Limb (tissue), 2 donors: ENCODE measurements around the gene EFEMP2.
"Not testable (repeated sequence)": the region's sequence is repeated elsewhere in the genome, so short reads cannot be mapped to it uniquely, and the experiment has no call there.

ENCODE experiments used
- DNase-seq, 2 donors: peaks; one replicate each; pipeline ENCODE4 v3.0.0-alpha.2; 2016; ENCODE audit errors: extremely low spot score in 2 of 2

EFEMP2 gene

GRCh38 chr11:65854852-65855837 is 17.5 kb downstream of the EFEMP2 start:
- DNase-seq: peak in 1 of 2 donors; percentile 30

GRCh38 chr11:65854161-65854592 is 18.4 kb downstream of the EFEMP2 start:
- no peak for DNase-seq

- DNase-seq: no peak
These were observed 19.2 kb downstream of the EFEMP2 start for GRCh38 chr11:65853246-65853979.

GRCh38 chr11:65852508-65853245 is 19.9 kb downstream of the EFEMP2 start:
- DNase-seq: peak in 1 of 2 donors; percentile 25

GRCh38 chr11:65851811-65852507 is 20.6 kb downstream of the EFEMP2 start:
- no peak for DNase-seq

GRCh38 chr11:65851083-65851579 is 21.5 kb downstream of the EFEMP2 start:
- DNase-seq: peak in 1 of 2 donors; percentile 26

- DNase-seq: peak in 1 of 2 donors; percentile 30
These were observed 22.1 kb downstream of the EFEMP2 start for GRCh38 chr11:65850217-65851082.

GRCh38 chr11:65849771-65850216 is 22.8 kb downstream of the EFEMP2 start:
- DNase-seq: no peak

GRCh38 chr11:65849366-65849765 is 23.2 kb downstream of the EFEMP2 start:
- DNase-seq: peak in 1 of 2 donors; percentile 24

GRCh38 chr11:65848693-65849092 is 23.9 kb downstream of the EFEMP2 start:
- not testable (repeated sequence) for DNase-seq

GRCh38 chr11:65847746-65848145 is 24.9 kb downstream of the EFEMP2 start:
- no peak for DNase-seq

- DNase-seq: no peak
These were observed 28.2 kb downstream of the EFEMP2 start for GRCh38 chr11:65844231-65844872.

GRCh38 chr11:65843811-65844210 is 28.8 kb downstream of the EFEMP2 start:
- DNase-seq: no peak

- no peak for DNase-seq
These were observed 30.5 kb downstream of the EFEMP2 start for GRCh38 chr11:65842144-65842543.

- no peak for DNase-seq
These were observed 38.4 kb downstream of the EFEMP2 start for GRCh38 chr11:65834202-65834601.

- DNase-seq: peak; percentile 95 to 97
These were observed 39.1 kb downstream of the EFEMP2 start, which contains the start of gene SNX32 for GRCh38 chr11:65833297-65834030. Gene SNX32, plus strand, starts transcription at chr11:65833963. Its CDS starts 103 bp downstream, at chr11:65834066.

GRCh38 chr11:65832231-65832630 is 40.4 kb downstream of the EFEMP2 start:
- DNase-seq: not testable (repeated sequence)

- DNase-seq: no peak
These were observed 43.1 kb downstream of the EFEMP2 start for GRCh38 chr11:65829459-65829858.
